ENCODE measurements around the gene PRMT3.
"Not testable (repeated sequence)": the region's sequence is repeated elsewhere in the genome, so short reads cannot be mapped to it uniquely, and the experiment has no call there.

PRMT3 gene

DNA sequence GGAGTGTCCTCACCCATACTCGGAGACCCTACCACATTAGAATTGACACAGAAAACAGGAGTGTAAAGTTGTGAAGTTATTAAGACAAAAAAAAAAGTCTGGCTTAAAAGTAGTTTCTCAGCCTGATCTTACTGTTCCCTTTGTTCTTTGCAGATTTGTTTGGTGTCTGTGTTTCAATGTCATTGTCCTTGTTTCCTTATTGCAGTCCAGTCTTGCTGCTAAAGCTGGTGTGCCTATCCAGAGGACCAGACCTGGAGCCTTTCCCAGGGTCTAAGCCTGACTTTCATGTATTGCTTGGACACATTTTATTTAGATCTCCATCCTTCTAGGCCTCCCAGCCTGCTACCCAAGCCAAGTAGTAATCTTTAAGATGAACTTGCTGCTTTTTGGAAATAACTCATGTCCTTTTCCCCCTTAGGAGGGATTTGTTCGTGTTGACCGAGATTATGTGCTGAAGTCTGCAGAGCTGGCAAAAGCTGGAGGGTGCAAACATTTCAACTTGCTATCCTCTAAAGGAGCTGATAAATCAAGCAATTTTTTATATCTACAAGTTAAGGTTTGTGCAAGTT is 11.3 kb upstream of the PRMT3 start:
- Histone ChIP-seq H3K9ac (ENCODE audit: low read length) (no peak overlapping the region), H3K9me3 (ENCODE audit: control insufficient read depth, low read length) (no peaks in the 10 kb centered on the region), H3K4me1 (ENCODE audit: control insufficient read depth, insufficient read depth, low read length) (no peaks in the 10 kb centered on the region), H3K36me3 (ENCODE audit: control insufficient read depth, insufficient read depth, low read length, severe bottlenecking) (peaks cover 49% of the 10 kb centered on the region), H3K4me3 (ENCODE audit: low read length) (no peak overlapping the region), H3K27me3 (replicated peaks; ENCODE audit: control insufficient read depth, insufficient read depth, low read length) (no peaks in the 10 kb centered on the region)
- DNase-seq (ENCODE audit: low read depth) = no peak

DNA sequence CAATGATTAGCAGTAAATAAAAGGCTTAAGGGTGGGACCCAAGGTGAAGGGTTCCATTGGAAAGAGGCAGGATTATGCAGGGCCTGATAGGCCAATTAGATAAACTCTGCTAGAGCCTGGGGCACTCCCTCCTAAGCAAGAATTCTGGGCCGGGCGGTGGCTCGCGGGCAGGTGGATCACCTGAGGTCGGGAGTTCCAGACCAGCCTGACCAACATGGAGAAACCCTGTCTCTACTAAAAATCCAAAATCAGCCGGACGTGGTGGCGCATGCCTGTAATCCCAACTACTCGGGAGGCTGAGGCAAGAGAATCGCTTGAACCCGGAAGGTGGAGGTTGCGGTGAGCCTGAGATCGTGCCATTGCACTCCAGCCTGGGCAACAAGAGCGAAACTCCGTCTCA is 1.5 kb upstream of the PRMT3 start:
- H3K4me3 ChIP-seq (ENCODE audit: low read length); H3K27me3 ChIP-seq (replicated peaks; ENCODE audit: control insufficient read depth, insufficient read depth, low read length); H3K9me3 ChIP-seq (ENCODE audit: control insufficient read depth, low read length); H3K9ac ChIP-seq (ENCODE audit: low read length); DNase-seq (ENCODE audit: low read depth): not testable (repeated sequence)
- Histone ChIP-seq H3K4me1 (ENCODE audit: control insufficient read depth, insufficient read depth, low read length) (peaks cover 17% of the 10 kb centered on the region), H3K36me3 (ENCODE audit: control insufficient read depth, insufficient read depth, low read length, severe bottlenecking) (peaks cover 23% of the 10 kb centered on the region)

DNA sequence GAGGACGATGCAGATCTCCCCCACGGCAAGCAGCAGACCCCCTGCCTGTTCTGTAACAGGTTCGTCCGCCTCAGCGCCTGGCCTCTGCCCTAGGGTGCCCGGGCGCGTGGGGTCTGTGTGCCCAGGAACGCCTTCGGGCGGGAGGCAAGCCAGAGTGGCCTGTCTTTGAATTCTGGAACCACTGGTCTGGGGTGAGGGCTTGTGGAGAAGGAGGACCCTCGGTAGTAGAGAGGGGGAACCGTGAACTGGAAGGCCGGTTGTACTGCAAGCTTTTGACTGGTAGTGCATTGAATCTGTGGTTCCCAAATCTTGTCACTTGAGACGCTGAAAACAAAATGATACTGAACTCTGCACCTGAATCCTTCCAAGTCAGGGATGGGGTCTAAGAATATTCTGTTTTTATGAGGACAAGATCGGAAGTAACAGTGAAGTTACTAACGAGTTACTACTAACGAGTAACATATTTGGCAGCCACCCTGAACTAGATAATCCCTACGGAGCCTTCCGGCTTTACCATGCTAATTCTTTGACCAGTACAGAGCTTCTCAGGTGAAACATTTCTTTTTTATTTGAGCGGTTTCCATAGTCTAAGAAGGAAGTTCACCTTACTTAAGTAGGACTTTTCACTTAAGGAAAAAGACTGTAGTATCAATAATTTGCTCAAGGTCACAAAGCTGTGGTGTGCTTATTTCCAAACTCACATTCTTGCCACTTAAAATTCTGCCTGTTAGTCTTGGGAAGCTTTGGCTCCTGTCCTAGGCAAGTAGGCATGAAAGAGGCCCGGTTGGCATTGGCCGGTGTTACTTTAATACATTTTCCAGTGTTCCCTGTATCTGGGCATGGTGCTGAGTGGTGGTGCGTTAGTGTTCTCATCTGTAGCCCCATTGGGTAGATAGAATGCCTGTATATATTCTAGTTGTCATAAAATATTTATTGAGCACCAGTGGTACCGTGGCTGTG is 860 bp downstream of the PRMT3 start:
- no peaks in the 10 kb centered on the region for H3K9me3 ChIP-seq (ENCODE audit: control insufficient read depth, low read length)
- peak overlapping the region; percentile 97 for H3K9ac ChIP-seq (ENCODE audit: low read length)
- H3K36me3 ChIP-seq (ENCODE audit: control insufficient read depth, insufficient read depth, low read length, severe bottlenecking) = peaks cover 21% of the 10 kb centered on the region
- H3K27me3 ChIP-seq (replicated peaks; ENCODE audit: control insufficient read depth, insufficient read depth, low read length) = no peaks in the 10 kb centered on the region
- peak; percentile 39 for DNase-seq (ENCODE audit: low read depth)
- peak overlapping the region; percentile 96 for H3K4me3 ChIP-seq (ENCODE audit: low read length)
- H3K4me1 ChIP-seq (ENCODE audit: control insufficient read depth, insufficient read depth, low read length) = peaks cover 17% of the 10 kb centered on the region

DNA sequence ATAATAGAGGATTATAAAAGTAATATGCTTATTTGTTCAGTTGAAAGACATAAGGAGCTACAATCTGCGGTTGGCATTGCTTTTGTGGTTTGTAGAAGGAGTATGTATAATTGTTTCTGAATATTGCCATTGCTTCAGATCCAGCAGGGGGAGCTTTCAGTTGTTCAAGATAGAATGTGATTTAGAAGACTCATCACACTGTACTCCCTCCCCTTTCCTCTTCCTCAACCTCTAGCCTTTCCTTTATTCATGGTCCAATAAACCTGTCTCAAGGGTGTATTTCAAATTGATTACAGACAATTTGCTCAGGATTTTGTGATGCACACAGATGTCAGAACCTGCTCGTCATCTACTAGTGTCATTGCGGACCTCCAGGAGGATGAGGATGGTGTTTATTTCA is 9.8 kb downstream of the PRMT3 start:
- Histone ChIP-seq H3K27me3 (replicated peaks; ENCODE audit: control insufficient read depth, insufficient read depth, low read length) (no peaks in the 10 kb centered on the region), H3K4me3 (ENCODE audit: low read length) (no peak overlapping the region), H3K36me3 (ENCODE audit: control insufficient read depth, insufficient read depth, low read length, severe bottlenecking) (peaks cover 59% of the 10 kb centered on the region), H3K9ac (ENCODE audit: low read length) (no peak overlapping the region), H3K4me1 (ENCODE audit: control insufficient read depth, insufficient read depth, low read length) (peaks cover 8% of the 10 kb centered on the region), H3K9me3 (ENCODE audit: control insufficient read depth, low read length) (no peaks in the 10 kb centered on the region)
- peak; percentile 72 for DNase-seq (ENCODE audit: low read depth)

DNA sequence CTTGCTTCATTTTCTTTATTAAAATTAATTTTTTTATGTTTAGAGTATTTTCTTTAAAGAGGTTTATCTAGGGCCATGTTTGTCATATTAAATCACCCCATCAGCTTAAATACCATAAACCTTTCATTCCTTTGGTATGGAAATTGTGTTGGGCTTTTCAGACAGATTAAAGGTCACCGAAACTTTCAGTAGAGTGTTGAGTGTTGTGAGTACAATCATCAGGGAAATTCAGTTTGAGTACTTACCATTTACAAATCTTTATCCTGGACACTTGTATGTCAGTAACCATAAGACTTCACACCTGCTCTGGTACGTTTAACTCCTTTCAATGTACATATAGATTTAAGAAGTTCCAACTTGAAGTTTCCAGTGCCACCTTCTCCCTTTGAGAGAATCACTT is 12.0 kb downstream of the PRMT3 start:
- no peak overlapping the region for H3K4me3 ChIP-seq (ENCODE audit: low read length)
- H3K4me1 ChIP-seq (ENCODE audit: control insufficient read depth, insufficient read depth, low read length) = peaks cover 2% of the 10 kb centered on the region
- H3K9me3 ChIP-seq (ENCODE audit: control insufficient read depth, low read length) = no peaks in the 10 kb centered on the region
- no peak for DNase-seq (ENCODE audit: low read depth)
- no peaks in the 10 kb centered on the region for H3K27me3 ChIP-seq (replicated peaks; ENCODE audit: control insufficient read depth, insufficient read depth, low read length)
- H3K36me3 ChIP-seq (ENCODE audit: control insufficient read depth, insufficient read depth, low read length, severe bottlenecking) = peaks cover 59% of the 10 kb centered on the region
- H3K9ac ChIP-seq (ENCODE audit: low read length) = no peak overlapping the region

DNA sequence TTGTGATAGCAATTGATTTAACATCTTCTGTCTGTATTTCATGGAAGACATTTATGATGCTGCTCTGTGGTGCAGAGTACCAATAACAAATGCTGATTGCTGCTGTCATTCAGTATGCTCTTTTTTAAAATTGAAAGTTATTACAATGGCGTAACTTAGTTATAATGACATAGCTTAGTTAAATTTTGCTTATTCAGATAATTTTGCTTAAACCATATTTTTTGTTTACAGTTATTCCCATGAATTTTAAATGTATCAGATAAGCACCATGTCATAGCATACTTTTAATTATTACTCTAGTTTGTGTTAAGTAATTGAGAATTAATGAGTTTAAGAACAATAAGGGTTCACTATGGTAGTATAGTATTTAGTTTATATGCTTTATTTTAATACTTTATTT is 15.5 kb downstream of the PRMT3 start:
- Histone ChIP-seq H3K27me3 (replicated peaks; ENCODE audit: control insufficient read depth, insufficient read depth, low read length) (no peaks in the 10 kb centered on the region), H3K4me3 (ENCODE audit: low read length) (no peak overlapping the region), H3K9me3 (ENCODE audit: control insufficient read depth, low read length) (no peaks in the 10 kb centered on the region), H3K4me1 (ENCODE audit: control insufficient read depth, insufficient read depth, low read length) (no peaks in the 10 kb centered on the region), H3K36me3 (ENCODE audit: control insufficient read depth, insufficient read depth, low read length, severe bottlenecking) (peaks cover 65% of the 10 kb centered on the region), H3K9ac (ENCODE audit: low read length) (no peak overlapping the region)
- DNase-seq (ENCODE audit: low read depth) = no peak

DNA sequence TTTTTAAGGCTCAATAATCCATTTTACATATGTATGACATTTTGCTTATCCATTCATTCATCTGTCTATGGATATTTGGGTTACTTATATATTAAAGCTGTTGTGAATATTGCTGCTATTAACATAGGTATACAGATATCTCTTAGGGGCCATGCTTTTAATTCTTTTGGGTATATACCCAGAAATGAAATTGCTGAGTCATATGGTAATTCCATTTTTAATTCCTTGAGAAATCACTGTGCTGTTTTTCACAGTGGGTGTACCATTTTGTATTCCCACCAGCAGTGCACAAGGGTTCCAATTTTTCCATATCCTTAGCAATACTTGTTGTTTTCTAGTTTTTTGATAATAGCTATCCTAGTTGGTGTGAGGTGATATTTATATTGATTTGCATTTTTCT is 19.0 kb downstream of the PRMT3 start:
- H3K27me3 ChIP-seq (replicated peaks; ENCODE audit: control insufficient read depth, insufficient read depth, low read length) = no peaks in the 10 kb centered on the region
- DNase-seq (ENCODE audit: low read depth) = no peak
- H3K9me3 ChIP-seq (ENCODE audit: control insufficient read depth, low read length) = no peaks in the 10 kb centered on the region
- no peak overlapping the region for H3K9ac ChIP-seq (ENCODE audit: low read length)
- H3K4me3 ChIP-seq (ENCODE audit: low read length) = no peak overlapping the region
- H3K36me3 ChIP-seq (ENCODE audit: control insufficient read depth, insufficient read depth, low read length, severe bottlenecking) = peaks cover 71% of the 10 kb centered on the region
- no peaks in the 10 kb centered on the region for H3K4me1 ChIP-seq (ENCODE audit: control insufficient read depth, insufficient read depth, low read length)

DNA sequence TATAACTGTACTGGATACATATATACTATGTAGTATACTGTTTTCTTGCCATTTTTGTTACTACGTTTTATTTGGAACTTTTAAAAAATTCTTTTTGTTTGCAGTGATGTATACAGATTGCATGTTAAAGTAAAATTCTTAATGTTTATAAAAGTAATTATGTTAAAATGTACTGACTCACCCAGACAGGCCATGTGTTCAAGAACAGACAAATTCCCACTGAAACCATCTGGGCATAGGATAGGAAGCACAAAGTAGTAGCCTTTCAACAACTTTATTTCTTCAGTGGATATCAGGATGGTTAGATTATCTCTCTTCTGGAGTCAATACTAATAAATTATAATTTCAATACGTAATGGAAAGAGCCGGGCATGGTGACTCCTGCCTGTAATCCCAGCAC is 19.8 kb downstream of the PRMT3 start:
- no peak overlapping the region for H3K4me3 ChIP-seq (ENCODE audit: low read length)
- peaks cover 74% of the 10 kb centered on the region for H3K36me3 ChIP-seq (ENCODE audit: control insufficient read depth, insufficient read depth, low read length, severe bottlenecking)
- H3K27me3 ChIP-seq (replicated peaks; ENCODE audit: control insufficient read depth, insufficient read depth, low read length) = no peaks in the 10 kb centered on the region
- H3K9ac ChIP-seq (ENCODE audit: low read length) = no peak overlapping the region
- no peaks in the 10 kb centered on the region for H3K4me1 ChIP-seq (ENCODE audit: control insufficient read depth, insufficient read depth, low read length)
- H3K9me3 ChIP-seq (ENCODE audit: control insufficient read depth, low read length) = no peaks in the 10 kb centered on the region
- DNase-seq (ENCODE audit: low read depth) = peak; percentile 34

DNA sequence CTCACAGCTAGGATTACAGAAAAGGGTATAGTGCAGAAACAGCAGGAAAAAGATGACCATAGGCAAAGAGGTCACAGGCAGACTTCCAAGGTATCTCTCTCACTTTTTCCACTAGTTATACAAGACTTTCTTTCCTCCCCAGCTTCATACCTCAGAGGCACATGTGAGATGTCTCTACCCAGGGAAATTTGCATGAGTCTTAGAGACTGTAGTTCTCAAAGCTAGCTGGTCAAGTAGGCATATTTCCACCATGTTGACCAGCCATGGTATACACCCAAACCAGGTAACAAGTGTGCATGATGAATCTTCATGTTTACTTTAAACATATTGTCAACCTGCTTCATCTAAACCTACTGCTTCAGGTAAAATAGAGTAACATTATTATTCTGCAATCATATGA is 27.9 kb downstream of the PRMT3 start:
- Histone ChIP-seq H3K9me3 (ENCODE audit: control insufficient read depth, low read length) (no peaks in the 10 kb centered on the region), H3K4me1 (ENCODE audit: control insufficient read depth, insufficient read depth, low read length) (peaks cover 5% of the 10 kb centered on the region), H3K36me3 (ENCODE audit: control insufficient read depth, insufficient read depth, low read length, severe bottlenecking) (peaks cover 42% of the 10 kb centered on the region), H3K4me3 (ENCODE audit: low read length) (no peak overlapping the region), H3K9ac (ENCODE audit: low read length) (no peak overlapping the region), H3K27me3 (replicated peaks; ENCODE audit: control insufficient read depth, insufficient read depth, low read length) (no peaks in the 10 kb centered on the region)
- DNase-seq (ENCODE audit: low read depth) = no peak

DNA sequence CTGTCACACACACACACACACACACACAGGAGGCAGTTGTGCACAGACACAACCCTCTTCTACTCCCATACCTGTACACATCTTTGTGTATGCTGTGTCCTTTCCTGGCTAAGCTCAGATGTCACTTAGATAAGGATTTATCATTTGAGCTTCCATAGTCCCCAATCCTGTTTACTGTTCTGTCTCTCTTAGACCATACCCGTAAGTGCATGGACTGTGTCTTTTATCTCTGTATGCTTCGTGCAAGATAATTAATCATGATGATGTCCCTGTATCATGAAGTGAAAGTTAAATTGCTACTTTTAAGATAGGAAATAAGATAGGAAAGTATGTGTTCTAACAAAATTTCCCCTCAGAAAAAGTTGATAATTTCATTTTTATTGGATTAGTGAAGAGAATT is 30.3 kb downstream of the PRMT3 start:
- no peak for DNase-seq (ENCODE audit: low read depth)
- Histone ChIP-seq H3K9ac (ENCODE audit: low read length) (no peak overlapping the region), H3K36me3 (ENCODE audit: control insufficient read depth, insufficient read depth, low read length, severe bottlenecking) (peaks cover 49% of the 10 kb centered on the region), H3K9me3 (ENCODE audit: control insufficient read depth, low read length) (no peaks in the 10 kb centered on the region), H3K4me1 (ENCODE audit: control insufficient read depth, insufficient read depth, low read length) (peaks cover 5% of the 10 kb centered on the region), H3K4me3 (ENCODE audit: low read length) (no peak overlapping the region), H3K27me3 (replicated peaks; ENCODE audit: control insufficient read depth, insufficient read depth, low read length) (no peaks in the 10 kb centered on the region)

DNA sequence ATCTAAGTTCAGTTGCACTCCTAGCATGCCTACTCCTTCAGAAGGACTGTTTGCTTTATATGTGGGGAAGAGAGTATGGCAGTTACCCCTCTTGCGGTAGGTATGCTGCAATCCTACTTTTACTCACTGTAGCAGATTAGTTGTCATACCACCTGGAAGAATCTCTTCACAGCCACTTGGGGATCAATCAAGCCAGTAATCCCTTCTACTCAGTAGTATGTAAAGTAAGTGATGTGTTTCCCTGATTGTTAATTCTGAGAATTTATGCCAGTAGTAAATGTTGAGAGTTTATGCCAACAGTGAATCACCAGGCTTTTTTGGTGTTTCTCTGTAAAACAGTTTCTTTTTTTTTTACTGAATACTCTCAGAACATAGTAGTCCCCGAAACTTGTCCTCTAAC is 34.4 kb downstream of the PRMT3 start:
- Histone ChIP-seq H3K36me3 (ENCODE audit: control insufficient read depth, insufficient read depth, low read length, severe bottlenecking) (peaks cover 40% of the 10 kb centered on the region), H3K9me3 (ENCODE audit: control insufficient read depth, low read length) (no peaks in the 10 kb centered on the region), H3K4me1 (ENCODE audit: control insufficient read depth, insufficient read depth, low read length) (peaks cover 5% of the 10 kb centered on the region), H3K4me3 (ENCODE audit: low read length) (no peak overlapping the region), H3K9ac (ENCODE audit: low read length) (no peak overlapping the region), H3K27me3 (replicated peaks; ENCODE audit: control insufficient read depth, insufficient read depth, low read length) (no peaks in the 10 kb centered on the region)
- no peak for DNase-seq (ENCODE audit: low read depth)

All from adipocyte (in vitro differentiated cells).